ENCODE measurements around the gene STK32B.
A peak's percentile ranks its signal among the peaks of the same experiment; 100 is the strongest.

Gene STK32B

GRCh38 chr4:5125321-5125720 lies 74.0 kb downstream of the STK32B start:
- TF ChIP-seq, protein P1, sequence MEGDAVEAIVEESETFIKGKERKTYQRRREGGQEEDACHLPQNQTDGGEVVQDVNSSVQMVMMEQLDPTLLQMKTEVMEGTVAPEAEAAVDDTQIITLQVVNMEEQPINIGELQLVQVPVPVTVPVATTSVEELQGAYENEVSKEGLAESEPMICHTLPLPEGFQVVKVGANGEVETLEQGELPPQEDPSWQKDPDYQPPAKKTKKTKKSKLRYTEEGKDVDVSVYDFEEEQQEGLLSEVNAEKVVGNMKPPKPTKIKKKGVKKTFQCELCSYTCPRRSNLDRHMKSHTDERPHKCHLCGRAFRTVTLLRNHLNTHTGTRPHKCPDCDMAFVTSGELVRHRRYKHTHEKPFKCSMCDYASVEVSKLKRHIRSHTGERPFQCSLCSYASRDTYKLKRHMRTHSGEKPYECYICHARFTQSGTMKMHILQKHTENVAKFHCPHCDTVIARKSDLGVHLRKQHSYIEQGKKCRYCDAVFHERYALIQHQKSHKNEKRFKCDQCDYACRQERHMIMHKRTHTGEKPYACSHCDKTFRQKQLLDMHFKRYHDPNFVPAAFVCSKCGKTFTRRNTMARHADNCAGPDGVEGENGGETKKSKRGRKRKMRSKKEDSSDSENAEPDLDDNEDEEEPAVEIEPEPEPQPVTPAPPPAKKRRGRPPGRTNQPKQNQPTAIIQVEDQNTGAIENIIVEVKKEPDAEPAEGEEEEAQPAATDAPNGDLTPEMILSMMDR (conservative IDR thresholded peaks at IDR 0.05), result no peak
- no peak overlapping the region for H3K27ac ChIP-seq

GRCh38 chr4:5126231-5126630 lies 75.0 kb downstream of the STK32B start:
- H3K27ac ChIP-seq, result no peak overlapping the region
- TF ChIP-seq, protein P1 (conservative IDR thresholded peaks at IDR 0.05), result no peak

GRCh38 chr4:5126857-5127256 lies 75.6 kb downstream of the STK32B start:
- H3K27ac ChIP-seq, result no peak overlapping the region
- TF ChIP-seq, protein P1 (conservative IDR thresholded peaks at IDR 0.05), result no peak

DNA sequence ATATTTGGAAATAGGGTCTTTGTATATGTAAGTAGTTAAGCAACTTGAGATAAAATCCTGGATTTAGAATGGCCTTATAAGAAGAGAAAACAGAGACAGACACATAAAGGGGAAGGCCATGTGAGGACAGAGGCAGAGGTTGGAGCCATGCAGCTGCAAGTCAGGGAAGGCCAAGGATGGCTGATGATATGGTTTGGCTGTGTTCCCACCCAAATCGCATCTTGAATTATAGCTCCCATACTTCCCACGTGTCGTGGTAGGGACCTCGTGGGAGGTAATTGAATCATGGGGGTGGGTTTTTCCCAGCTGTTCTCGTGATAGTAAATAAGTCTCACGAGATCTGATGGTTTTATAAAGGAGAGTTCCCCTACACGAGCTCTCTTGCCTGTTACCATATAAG lies 76.3 kb downstream of the STK32B start:
- TF ChIP-seq, protein P1 (conservative IDR thresholded peaks at IDR 0.05), result no peak
- H3K27ac ChIP-seq, result no peak overlapping the region

DNA sequence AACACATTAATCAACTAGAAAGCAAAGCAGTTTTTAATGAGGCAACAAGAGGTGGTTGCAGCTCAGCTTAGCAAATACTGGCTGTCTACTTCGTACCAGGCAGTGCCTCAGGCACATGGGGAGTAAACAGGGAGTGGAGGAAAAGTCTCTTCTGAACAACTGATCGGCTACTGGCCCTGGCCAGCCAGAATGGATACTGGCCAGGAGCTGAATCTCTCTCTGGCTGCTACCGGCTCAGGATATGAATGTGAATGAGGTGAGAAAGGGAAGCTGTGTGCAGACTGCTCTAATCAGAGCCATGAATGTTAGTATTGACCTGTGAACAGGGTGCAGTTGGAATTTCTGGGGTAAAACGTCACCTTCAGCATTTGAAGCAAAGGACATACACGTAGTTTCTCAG lies 77.3 kb downstream of the STK32B start:
- TF ChIP-seq, protein P1 (conservative IDR thresholded peaks at IDR 0.05), result no peak
- H3K27ac ChIP-seq, result no peak overlapping the region

DNA sequence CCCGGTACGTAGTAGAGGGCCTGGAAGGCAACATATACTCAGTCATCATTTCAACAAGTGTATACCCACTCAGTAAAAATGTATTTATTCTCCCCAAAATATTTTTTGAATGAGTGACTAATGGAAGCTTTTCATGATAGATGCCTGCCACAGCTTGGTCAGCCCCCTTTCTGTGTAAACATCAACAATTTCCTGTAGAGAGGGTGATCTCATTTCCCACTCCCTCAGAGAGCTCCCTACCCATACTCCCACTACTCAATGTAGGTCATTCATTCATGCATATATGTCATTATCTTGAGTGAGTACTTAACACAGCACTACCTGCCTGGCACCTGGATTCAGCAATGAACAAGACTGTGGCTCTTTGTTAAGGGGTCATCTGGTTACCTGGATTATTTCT lies 81.9 kb downstream of the STK32B start:
- TF ChIP-seq, protein P1 (conservative IDR thresholded peaks at IDR 0.05), result no peak
- no peak overlapping the region for H3K27ac ChIP-seq

- TF ChIP-seq, protein P1 (conservative IDR thresholded peaks at IDR 0.05), result no peak
- H3K27ac ChIP-seq, result peak overlapping the region; percentile 40
Observed at GRCh38 chr4:5133933-5134594, 82.8 kb downstream of the STK32B start.
